Neuronal stem cell (in vitro differentiated cells): ENCODE data around the gene KLF4.
A peak's percentile ranks its signal among the peaks of the same experiment; 100 is the strongest.

Experiments
- DNase-seq: peaks from one replicate; pipeline ENCODE4 v3.0.0-alpha.2; 2013; ENCODE audit warnings: low spot score
- H2AFZ ChIP-seq: one replicate; pipeline ENCODE4 v1.6.1; 2013; ENCODE audit warnings: mild to moderate bottlenecking, low read length, inconsistent platforms
- H2AK5ac ChIP-seq: 2 replicates; pipeline ENCODE4 v1.6.1; 2013; ENCODE audit warnings: low read depth, mild to moderate bottlenecking, inconsistent platforms, low read length, moderate library complexity, mixed read lengths
- H2BK120ac ChIP-seq: 2 replicates; pipeline ENCODE4 v1.6.1; 2013; ENCODE audit warnings: low read depth, mild to moderate bottlenecking, inconsistent platforms, low read length, moderate library complexity, mixed read lengths
- H2BK12ac ChIP-seq: one replicate; pipeline ENCODE4 v1.6.1; 2013; ENCODE audit warnings: low read length, inconsistent platforms
- H2BK15ac ChIP-seq: 2 replicates; pipeline ENCODE4 v1.6.1; 2013; ENCODE audit warnings: mild to moderate bottlenecking, low read length, inconsistent platforms, mixed read lengths
- H2BK5ac ChIP-seq: one replicate; pipeline ENCODE4 v1.6.1; 2013; ENCODE audit warnings: inconsistent platforms, mild to moderate bottlenecking, low read length, moderate library complexity
- H3K14ac ChIP-seq: one replicate; pipeline ENCODE4 v1.6.1; 2013; ENCODE audit warnings: low read length, inconsistent platforms
- H3K18ac ChIP-seq: 2 replicates; pipeline ENCODE4 v1.6.1; 2013; ENCODE audit warnings: low read length, inconsistent platforms
- H3K23ac ChIP-seq: 2 replicates; pipeline ENCODE4 v1.6.1; 2013; ENCODE audit warnings: low read depth, mild to moderate bottlenecking, mixed read lengths, low read length, inconsistent platforms; ENCODE audit not compliant: poor library complexity
- H3K27ac ChIP-seq: replicated peaks from 3 replicates; pipeline ENCODE4 v1.5.1; 2013; ENCODE audit warnings: low read length, inconsistent platforms
- H3K27me3 ChIP-seq, 3 experiments: 2 replicates each; pipeline ENCODE4 v1.6.1; 2013; ENCODE audit warnings: low read length in 3 of 3, mild to moderate bottlenecking in 2 of 3, inconsistent platforms in 1 of 3, low read depth in 1 of 3, mixed read lengths in 1 of 3, moderate library complexity in 1 of 3; ENCODE audit not compliant: control insufficient read depth in 3 of 3, insufficient read depth in 3 of 3
- H3K36me3 ChIP-seq, 2 donors: replicated peaks in 1 of 2; 2 replicates each; pipeline ENCODE4 v1.6.1; 2013; ENCODE audit warnings: low read length in 2 of 2; ENCODE audit not compliant: control insufficient read depth in 2 of 2, insufficient read depth in 2 of 2
- H3K4ac ChIP-seq: 2 replicates; pipeline ENCODE4 v1.6.1; 2013; ENCODE audit warnings: inconsistent platforms, mild to moderate bottlenecking, low read length, moderate library complexity
- H3K4me1 ChIP-seq, 2 donors: 1 replicate in 1 of 2; 2 replicates in 1 of 2; pipeline ENCODE4 v1.6.1; 2013; ENCODE audit warnings: low read length in 2 of 2, low read depth in 1 of 2; ENCODE audit not compliant: control insufficient read depth in 2 of 2, insufficient read depth in 1 of 2
- H3K4me2 ChIP-seq: one replicate; pipeline ENCODE4 v1.6.1; 2013; ENCODE audit warnings: mild to moderate bottlenecking, low read length, inconsistent platforms; ENCODE audit not compliant: insufficient read depth, poor library complexity, severe bottlenecking
- H3K4me3 ChIP-seq, 2 donors: 2 replicates each; pipeline ENCODE4 v1.5.1; 2013; ENCODE audit warnings: low read length in 2 of 2, mild to moderate bottlenecking in 2 of 2, inconsistent platforms in 1 of 2, moderate library complexity in 1 of 2
- H3K79me1 ChIP-seq: one replicate; pipeline ENCODE4 v1.6.1; 2013; ENCODE audit warnings: low read depth, mild to moderate bottlenecking, inconsistent platforms, low read length, moderate library complexity
- H3K9ac ChIP-seq: one replicate; pipeline ENCODE4 v1.6.1; 2013; ENCODE audit warnings: mild to moderate bottlenecking, low read depth, low read length, inconsistent platforms; ENCODE audit not compliant: poor library complexity
- H3K9me3 ChIP-seq, 2 donors: replicated peaks in 1 of 2; 2 replicates each; pipeline versions ENCODE3 to v1.6.1; 2013; ENCODE audit warnings: low read length in 2 of 2, mild to moderate bottlenecking in 2 of 2, inconsistent platforms in 1 of 2, low read depth in 1 of 2, mixed read lengths in 1 of 2, moderate library complexity in 1 of 2; ENCODE audit not compliant: control insufficient read depth in 2 of 2, insufficient read depth in 1 of 2
- H4K8ac ChIP-seq: one replicate; pipeline ENCODE4 v1.6.1; 2013; ENCODE audit warnings: low read depth, mild to moderate bottlenecking, inconsistent platforms, low read length, moderate library complexity
- H4K91ac ChIP-seq: one replicate; pipeline ENCODE4 v1.6.1; 2013; ENCODE audit warnings: low read length, low read depth, mild to moderate bottlenecking, inconsistent platforms; ENCODE audit not compliant: poor library complexity
- WGBS, 2 donors: extraction: QIAGEN DNeasy Blood & Tissue Kit; methylation state at CpG; one replicate each; pipeline ENCODE4 v1.1.7; 2013; ENCODE audit warnings: missing lambda C conversion rate in 2 of 2, mixed read lengths in 1 of 2; ENCODE audit not compliant: insufficient read length in 2 of 2, insufficient replicate concordance in 1 of 2; ENCODE audit errors: extremely low coverage in 2 of 2; 5-methylcytosine and 5-hydroxymethylcytosine counted together

Gene KLF4

GRCh38 chr9:107486674-107487520 is 2.7 kb downstream of the KLF4 start:
- H4K91ac ChIP-seq, result no peak overlapping the region
- H3K79me1 ChIP-seq, result no peaks in the 10 kb centered on the region
- H2AFZ ChIP-seq, result peak overlapping the region; percentile 34
- peak overlapping the region; percentile 89 for H3K23ac ChIP-seq
- H3K27ac ChIP-seq, result no peak overlapping the region
- no peak for DNase-seq
- peak overlapping the region; percentile 37 for H2BK15ac ChIP-seq
- H2BK5ac ChIP-seq, result peak overlapping the region; percentile 24
- no peak overlapping the region for H3K4ac ChIP-seq
- peak overlapping the region; percentile 66 for H3K4me2 ChIP-seq
- H3K4me1 ChIP-seq, result peaks cover 5% of the 10 kb centered on the region in 2 donors
- peak overlapping the region; percentile 82 for H3K14ac ChIP-seq
- H3K9me3 ChIP-seq, result no peaks in the 10 kb centered on the region
- H3K4me3 ChIP-seq, result peak overlapping the region in 1 of 2 donors; percentile 70
- H2BK120ac ChIP-seq, result no peak overlapping the region
- H4K8ac ChIP-seq, result no peak overlapping the region
- H3K36me3 ChIP-seq, result no peaks in the 10 kb centered on the region
- no CpG with 5 or more reads among the region's 31 CpGs for WGBS, 2 donors
- no peak overlapping the region for H3K9ac ChIP-seq
- peaks cover 25 to 67% (median 55%) of the 10 kb centered on the region in 3 experiments for H3K27me3 ChIP-seq
- peak overlapping the region; percentile 84 for H2AK5ac ChIP-seq
- peak overlapping the region; percentile 87 for H3K18ac ChIP-seq
- H2BK12ac ChIP-seq, result no peak overlapping the region

- Histone ChIP-seq H4K91ac (no peak overlapping the region), H3K79me1 (no peaks in the 10 kb centered on the region), H2BK5ac (no peak overlapping the region), H2AK5ac (no peak overlapping the region), H3K4me1 (peaks cover 3 to 5% of the 10 kb centered on the region in 2 donors), H3K4me2 (no peak overlapping the region), H3K9ac (no peak overlapping the region), H3K18ac (no peak overlapping the region), H3K36me3 (no peaks in the 10 kb centered on the region), H3K27ac (no peak overlapping the region), H3K27me3 (peaks cover 25 to 58% (median 43%) of the 10 kb centered on the region in 3 experiments), H3K4ac (no peak overlapping the region), H3K14ac (no peak overlapping the region), H2BK15ac (no peak overlapping the region), H2AFZ (no peak overlapping the region), H2BK120ac (no peak overlapping the region), H4K8ac (no peak overlapping the region), H2BK12ac (no peak overlapping the region), H3K9me3 (no peaks in the 10 kb centered on the region), H3K4me3 (no peak overlapping the region), H3K23ac (no peak overlapping the region)
- no peak for DNase-seq
- WGBS, 2 donors, result no CpG with 5 or more reads among the region's 15 CpGs
Measured at GRCh38 chr9:107485458-107486043, 4.0 kb downstream of the KLF4 start.

- H3K36me3 ChIP-seq, result no peaks in the 10 kb centered on the region
- no peak overlapping the region for H3K23ac ChIP-seq
- H4K8ac ChIP-seq, result no peak overlapping the region
- no peak overlapping the region for H3K14ac ChIP-seq
- H3K27ac ChIP-seq, result no peak overlapping the region
- WGBS, 2 donors, result no CpG with 5 or more reads among the region's 4 CpGs
- no peaks in the 10 kb centered on the region for H3K9me3 ChIP-seq
- H2AK5ac ChIP-seq, result no peak overlapping the region
- DNase-seq, result peak; percentile 41
- H2AFZ ChIP-seq, result no peak overlapping the region
- no peak overlapping the region for H2BK120ac ChIP-seq
- no peak overlapping the region for H3K4me3 ChIP-seq
- H3K4me2 ChIP-seq, result no peak overlapping the region
- H3K4ac ChIP-seq, result no peak overlapping the region
- H2BK12ac ChIP-seq, result no peak overlapping the region
- H3K18ac ChIP-seq, result no peak overlapping the region
- H2BK5ac ChIP-seq, result no peak overlapping the region
- H4K91ac ChIP-seq, result no peak overlapping the region
- no peak overlapping the region for H3K9ac ChIP-seq
- H3K27me3 ChIP-seq, result peaks cover 24 to 53% (median 35%) of the 10 kb centered on the region in 3 experiments
- peaks cover 0 to 3% of the 10 kb centered on the region in 2 donors for H3K4me1 ChIP-seq
- no peaks in the 10 kb centered on the region for H3K79me1 ChIP-seq
- H2BK15ac ChIP-seq, result no peak overlapping the region
Measured at GRCh38 chr9:107484117-107484723, 5.3 kb downstream of the KLF4 start.

GRCh38 chr9:107483666-107484065 is 5.9 kb downstream of the KLF4 start:
- no peak overlapping the region for H2AK5ac ChIP-seq
- H3K4ac ChIP-seq, result no peak overlapping the region
- H3K36me3 ChIP-seq, result no peaks in the 10 kb centered on the region
- H3K9me3 ChIP-seq, result no peaks in the 10 kb centered on the region
- no peak overlapping the region for H3K14ac ChIP-seq
- H4K8ac ChIP-seq, result no peak overlapping the region
- no peak overlapping the region for H3K27ac ChIP-seq
- no peak overlapping the region for H3K23ac ChIP-seq
- WGBS, 2 donors, result no CpG with 5 or more reads among the region's 2 CpGs
- no peak overlapping the region for H3K4me3 ChIP-seq
- no peak overlapping the region for H2AFZ ChIP-seq
- no peak overlapping the region for H2BK5ac ChIP-seq
- H3K9ac ChIP-seq, result no peak overlapping the region
- H3K79me1 ChIP-seq, result no peaks in the 10 kb centered on the region
- H2BK12ac ChIP-seq, result no peak overlapping the region
- H3K4me1 ChIP-seq, result peaks cover 0 to 3% of the 10 kb centered on the region in 2 donors
- H3K18ac ChIP-seq, result no peak overlapping the region
- H4K91ac ChIP-seq, result no peak overlapping the region
- no peak for DNase-seq
- H2BK120ac ChIP-seq, result no peak overlapping the region
- H2BK15ac ChIP-seq, result no peak overlapping the region
- H3K4me2 ChIP-seq, result no peak overlapping the region
- peaks cover 18 to 50% (median 30%) of the 10 kb centered on the region in 3 experiments for H3K27me3 ChIP-seq
